Measurements from ENCODE around the gene LEPR. TPM values are rescaled to one million over a fixed set of nuclear protein-coding genes. Genes with fewer than 3 reads are reported as not detected.
"Not testable (repeated sequence)": the region's sequence is repeated elsewhere in the genome, so short reads cannot be mapped to it uniquely, and the experiment has no call there.

Gene LEPR
- total RNA-seq, 1 donor from 2014 or later, result 8.9 TPM

- DNase-seq (ENCODE audit: low read depth), result no peak
- no peaks in the 10 kb centered on the region for H3K9me3 ChIP-seq (ENCODE audit: insufficient read depth, low read depth, low read length)
- no peaks in the 10 kb centered on the region for H3K79me2 ChIP-seq (ENCODE audit: insufficient read depth, low read length)
- H3K4me1 Mint-ChIP-seq (ENCODE audit: low read depth, unreplicated experiment), result no peaks in the 10 kb centered on the region
- H3K27ac Mint-ChIP-seq (ENCODE audit: unreplicated experiment), result no peak overlapping the region
- no peaks in the 10 kb centered on the region for H3K9me3 Mint-ChIP-seq (ENCODE audit: unreplicated experiment)
- H4K20me1 ChIP-seq (ENCODE audit: insufficient read depth, low read length), result no peaks in the 10 kb centered on the region
- H3K36me3 ChIP-seq (ENCODE audit: insufficient read depth, low read length), result no peaks in the 10 kb centered on the region
- H3K4me1 ChIP-seq (ENCODE audit: insufficient read depth, low read length), result no peaks in the 10 kb centered on the region
- no peak overlapping the region for H3K4me3 Mint-ChIP-seq (ENCODE audit: unreplicated experiment)
- H3K36me3 Mint-ChIP-seq (ENCODE audit: low read depth, unreplicated experiment), result no peaks in the 10 kb centered on the region
- no peak overlapping the region for H2AFZ ChIP-seq (ENCODE audit: low read depth, low read length)
- FAIRE-seq, result no peak
- H3K27me3 Mint-ChIP-seq (ENCODE audit: low read depth, unreplicated experiment), result no peaks in the 10 kb centered on the region
- H3K9ac ChIP-seq (ENCODE audit: low read length), result no peak overlapping the region
- TF ChIP-seq EZH2 (IDR thresholded peaks at IDR 0.05; ENCODE audit: insufficient read depth, low read length), result no peak
- TF ChIP-seq CTCF (IDR thresholded peaks at IDR 0.05; ENCODE audit: insufficient read depth, low read depth, low read length), result no peak
- H3K27ac ChIP-seq (ENCODE audit: low read depth, low read length), result no peak overlapping the region
- no peak overlapping the region for H3K4me3 ChIP-seq (ENCODE audit: insufficient read depth, low read depth, low read length)
- no peaks in the 10 kb centered on the region for H3K27me3 ChIP-seq (ENCODE audit: insufficient read depth, low read length)
- no peak overlapping the region for H3K4me2 ChIP-seq (ENCODE audit: low read length)
Measured at GRCh38 chr1:65449214-65449823, 28.9 kb downstream of the LEPR start.

- H3K27ac ChIP-seq (ENCODE audit: low read depth, low read length); H3K4me1 Mint-ChIP-seq (ENCODE audit: low read depth, unreplicated experiment); H3K36me3 Mint-ChIP-seq (ENCODE audit: low read depth, unreplicated experiment); H3K36me3 ChIP-seq (ENCODE audit: insufficient read depth, low read length); H3K27me3 Mint-ChIP-seq (ENCODE audit: low read depth, unreplicated experiment); H3K9me3 Mint-ChIP-seq (ENCODE audit: unreplicated experiment); H3K9me3 ChIP-seq (ENCODE audit: insufficient read depth, low read depth, low read length); H3K4me3 Mint-ChIP-seq (ENCODE audit: unreplicated experiment); H2AFZ ChIP-seq (ENCODE audit: low read depth, low read length); H3K27me3 ChIP-seq (ENCODE audit: insufficient read depth, low read length); H3K9ac ChIP-seq (ENCODE audit: low read length); H4K20me1 ChIP-seq (ENCODE audit: insufficient read depth, low read length); DNase-seq (ENCODE audit: low read depth); H3K4me3 ChIP-seq (ENCODE audit: insufficient read depth, low read depth, low read length); H3K4me1 ChIP-seq (ENCODE audit: insufficient read depth, low read length); FAIRE-seq; H3K27ac Mint-ChIP-seq (ENCODE audit: unreplicated experiment); H3K4me2 ChIP-seq (ENCODE audit: low read length); H3K79me2 ChIP-seq (ENCODE audit: insufficient read depth, low read length): not testable (repeated sequence)
Measured at GRCh38 chr1:65455678-65456077, 35.2 kb downstream of the LEPR start.

- no peak overlapping the region for H3K27ac Mint-ChIP-seq (ENCODE audit: unreplicated experiment)
- Histone ChIP-seq H3K27ac (ENCODE audit: low read depth, low read length) (no peak overlapping the region), H3K36me3 (ENCODE audit: insufficient read depth, low read length) (no peaks in the 10 kb centered on the region), H3K9ac (ENCODE audit: low read length) (no peak overlapping the region), H2AFZ (ENCODE audit: low read depth, low read length) (no peak overlapping the region), H3K4me1 (ENCODE audit: insufficient read depth, low read length) (no peaks in the 10 kb centered on the region), H3K4me2 (ENCODE audit: low read length) (no peak overlapping the region), H3K79me2 (ENCODE audit: insufficient read depth, low read length) (no peaks in the 10 kb centered on the region), H3K27me3 (ENCODE audit: insufficient read depth, low read length) (no peaks in the 10 kb centered on the region), H3K9me3 (ENCODE audit: insufficient read depth, low read depth, low read length) (no peaks in the 10 kb centered on the region), H4K20me1 (ENCODE audit: insufficient read depth, low read length) (no peaks in the 10 kb centered on the region), H3K4me3 (ENCODE audit: insufficient read depth, low read depth, low read length) (no peak overlapping the region)
- no peaks in the 10 kb centered on the region for H3K27me3 Mint-ChIP-seq (ENCODE audit: low read depth, unreplicated experiment)
- H3K4me3 Mint-ChIP-seq (ENCODE audit: unreplicated experiment), result no peak overlapping the region
- H3K4me1 Mint-ChIP-seq (ENCODE audit: low read depth, unreplicated experiment), result no peaks in the 10 kb centered on the region
- DNase-seq (ENCODE audit: low read depth) (no peak), FAIRE-seq (no peak)
- TF ChIP-seq EZH2 (IDR thresholded peaks at IDR 0.05; ENCODE audit: insufficient read depth, low read length) (no peak), CTCF (IDR thresholded peaks at IDR 0.05; ENCODE audit: insufficient read depth, low read depth, low read length) (no peak)
- peaks cover 7% of the 10 kb centered on the region for H3K9me3 Mint-ChIP-seq (ENCODE audit: unreplicated experiment)
- no peaks in the 10 kb centered on the region for H3K36me3 Mint-ChIP-seq (ENCODE audit: low read depth, unreplicated experiment)
Measured at GRCh38 chr1:65456481-65456880, 36.0 kb downstream of the LEPR start.

Data from astrocyte (in vitro differentiated cells and primary cell).